HG03196 (cell line): Measurements from ENCODE around the gene RPL18A.
A peak's percentile ranks its signal among the peaks of the same experiment; 100 is the strongest.

ENCODE experiments used
- ATAC-seq: cut with Tn5 transposase; IDR thresholded peaks from one replicate; pipeline ENCODE4 v1.9.1; 2021; ENCODE audit not compliant: unreplicated experiment

The RPL18A gene

DNA sequence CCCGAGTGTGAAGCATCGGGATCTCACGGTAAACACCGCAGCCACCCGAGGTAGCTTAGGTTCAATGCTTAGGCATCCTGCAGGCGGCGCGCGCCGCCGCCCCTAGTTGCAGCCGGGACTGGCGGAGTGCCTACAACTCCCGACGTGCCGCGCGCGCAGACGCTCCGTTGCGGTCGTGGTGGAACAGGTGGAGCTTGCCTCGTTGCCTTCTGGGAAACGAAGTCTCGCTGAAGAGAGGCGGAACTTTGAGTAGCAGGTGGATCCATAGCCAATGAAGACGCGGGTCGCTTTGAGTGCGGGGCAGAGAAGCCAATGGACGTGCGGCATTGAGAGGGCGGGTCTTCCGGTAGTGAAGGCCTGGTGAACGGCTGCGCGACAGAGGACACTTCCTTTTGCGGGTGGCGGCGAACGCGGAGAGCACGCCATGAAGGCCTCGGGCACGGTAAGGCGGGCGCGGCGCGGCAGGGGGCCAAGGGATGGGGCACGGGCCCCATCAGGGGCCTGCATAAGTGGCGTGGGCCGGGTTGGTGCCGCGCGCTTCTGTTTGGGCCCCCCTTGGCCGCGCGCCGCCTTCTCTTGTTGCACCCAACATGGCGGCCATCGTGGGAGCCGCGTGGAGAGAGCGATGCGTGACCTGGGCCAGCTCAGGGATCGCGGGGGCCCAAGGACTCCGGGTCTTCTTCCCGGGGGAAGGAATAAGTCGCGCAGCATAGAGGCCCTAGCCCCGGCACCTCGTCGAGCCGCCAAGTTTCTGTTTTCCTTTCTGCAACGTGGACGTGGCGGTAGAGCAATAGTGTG is at the start of gene RPL18A:
TSS of gene RPL18A (plus strand) at position 378 of the 798 bp plus-strand sequence. CDS start at position 425, 47 bp downstream.
- peak; percentile 89 for ATAC-seq

DNA sequence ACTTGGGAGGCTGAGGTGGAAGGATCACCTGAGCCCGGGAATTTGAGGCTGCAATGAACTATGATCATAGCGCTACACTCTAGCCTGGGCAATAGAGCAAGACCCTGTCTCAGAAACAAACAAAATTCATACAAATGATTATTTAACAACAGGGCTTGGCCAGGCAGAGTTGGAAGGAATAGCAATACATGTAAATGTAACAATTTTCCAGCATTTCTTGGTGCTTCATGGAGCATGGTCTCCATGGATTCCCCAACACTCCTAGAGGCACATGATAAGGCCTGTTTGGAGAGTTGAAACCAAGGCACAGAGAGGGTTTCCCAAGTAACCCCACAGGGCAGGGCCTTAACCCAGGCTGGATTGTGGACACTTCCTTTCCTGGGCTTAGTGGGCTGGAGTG is 48.6 kb upstream of the RPL18A start:
- ATAC-seq: no peak

DNA sequence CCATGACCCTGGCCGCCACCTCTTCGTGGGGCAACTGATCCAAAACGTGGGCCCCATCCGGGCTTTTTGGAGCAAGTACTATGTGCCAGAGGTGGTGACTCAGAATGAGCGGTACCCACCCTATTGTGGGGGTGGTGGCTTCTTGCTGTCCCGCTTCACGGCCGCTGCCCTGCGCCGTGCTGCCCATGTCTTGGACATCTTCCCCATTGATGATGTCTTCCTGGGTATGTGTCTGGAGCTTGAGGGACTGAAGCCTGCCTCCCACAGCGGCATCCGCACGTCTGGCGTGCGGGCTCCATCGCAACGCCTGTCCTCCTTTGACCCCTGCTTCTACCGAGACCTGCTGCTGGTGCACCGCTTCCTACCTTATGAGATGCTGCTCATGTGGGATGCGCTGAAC is 48.0 kb upstream of the RPL18A start:
- no peak for ATAC-seq

DNA sequence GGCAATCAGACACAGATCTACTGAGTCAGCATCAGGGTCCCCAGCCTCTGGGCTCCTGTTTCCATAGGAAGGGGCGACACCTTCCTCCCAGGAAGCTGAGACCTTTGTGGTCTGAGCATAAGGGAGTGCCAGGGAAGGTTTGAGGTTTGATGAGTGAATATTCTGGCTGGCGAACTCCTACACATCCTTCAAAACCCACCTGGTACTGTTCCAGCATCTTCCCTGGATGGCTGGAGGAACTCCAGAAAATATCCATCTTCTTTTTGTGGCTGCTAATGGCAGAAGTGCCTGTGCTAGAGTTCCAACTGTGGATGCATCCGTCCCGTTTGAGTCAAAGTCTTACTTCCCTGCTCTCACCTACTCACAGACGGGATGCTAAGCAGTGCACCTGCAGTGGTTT is 47.6 kb upstream of the RPL18A start:
- ATAC-seq: no peak

- ATAC-seq: no peak
Measured at GRCh38 chr19:17817668-17818363, 41.9 kb upstream of the RPL18A start.

- ATAC-seq: no peak
Measured at GRCh38 chr19:17821190-17821589, 38.5 kb upstream of the RPL18A start, which contains the start of gene INSL3. Gene INSL3 (minus strand): TSS chr19:17821519. CDS start chr19:17821506, 13 bp downstream.

- no peak for ATAC-seq
Measured at GRCh38 chr19:17824339-17824738, 35.4 kb upstream of the RPL18A start.

- ATAC-seq: no peak
Measured at GRCh38 chr19:17826508-17827056, 33.1 kb upstream of the RPL18A start.

DNA sequence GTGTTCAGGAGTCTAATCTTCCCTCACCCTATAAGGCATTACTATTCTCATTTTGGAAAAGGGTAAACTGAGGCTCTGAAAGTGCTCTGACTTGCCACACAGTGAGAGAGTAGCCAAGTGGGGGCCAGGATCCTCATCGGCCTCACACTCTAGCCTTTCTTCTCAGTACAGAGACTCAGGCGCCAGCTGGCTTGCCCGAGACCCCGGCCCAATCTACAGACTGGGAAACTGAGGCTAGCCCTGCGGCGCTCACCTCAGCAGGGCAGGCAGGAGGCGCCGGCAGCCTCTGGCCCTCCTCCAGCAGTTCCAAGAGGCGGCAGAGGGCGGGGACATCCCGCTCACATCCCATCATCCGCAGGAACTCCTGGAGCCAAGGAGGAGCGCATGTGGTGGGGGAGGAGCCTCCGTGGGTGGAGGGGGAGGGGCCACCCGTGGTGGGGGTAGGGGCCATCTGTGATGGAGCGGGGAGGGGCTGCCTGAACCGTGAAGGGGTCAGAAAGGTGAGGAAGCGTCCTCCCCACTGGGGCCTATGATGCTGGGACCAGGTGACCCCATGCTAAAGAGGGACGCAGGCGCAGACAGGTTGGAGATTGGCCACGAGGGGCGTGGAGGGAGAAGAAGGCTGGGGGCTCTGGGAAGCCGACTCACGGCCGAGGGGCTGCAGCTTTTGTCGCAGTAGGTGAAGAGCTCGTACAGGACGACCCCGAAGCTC is 29.7 kb upstream of the RPL18A start:
- no peak for ATAC-seq

DNA sequence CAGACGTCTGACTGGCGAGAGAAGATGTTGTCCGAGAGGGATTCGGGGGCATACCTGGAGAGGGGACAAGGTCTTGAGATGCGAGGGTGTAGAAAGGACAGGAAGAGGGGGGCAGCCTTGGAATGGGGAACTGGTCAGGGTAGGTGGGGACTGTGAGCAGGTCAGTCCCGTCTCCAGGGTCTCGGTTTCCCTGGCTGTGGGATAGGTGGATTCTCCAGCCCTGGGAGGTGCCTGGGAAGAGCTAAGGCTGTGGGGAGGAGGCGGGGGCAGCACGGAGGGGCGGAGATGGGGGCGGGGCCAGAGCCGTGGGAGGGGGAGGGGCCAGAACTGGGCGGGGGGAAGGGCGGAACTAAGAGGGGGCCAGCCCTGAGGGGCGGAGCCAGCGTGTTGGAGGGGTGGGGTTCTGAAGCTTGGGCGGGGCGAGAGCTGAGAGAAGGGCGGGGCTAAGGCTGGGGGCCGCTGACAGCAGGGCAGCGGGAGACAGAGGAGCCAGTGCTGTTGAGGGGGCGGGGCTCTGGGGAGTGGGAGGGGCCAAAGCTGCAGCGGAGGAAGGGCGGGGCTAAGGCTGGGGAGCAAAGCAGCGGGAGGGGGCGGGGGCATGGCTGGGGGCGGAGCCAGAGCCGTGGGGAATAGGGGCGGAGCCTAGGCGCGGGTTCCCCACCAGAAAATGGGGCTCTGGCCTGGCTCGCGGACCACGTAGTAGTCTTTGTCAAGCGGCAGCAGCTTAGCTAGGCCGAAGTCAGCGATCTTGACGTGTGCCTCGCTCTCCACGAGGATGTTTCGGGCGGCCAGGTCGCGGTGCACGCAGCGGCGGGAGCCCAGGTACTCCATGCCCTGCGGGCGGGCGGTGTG is 28.9 kb upstream of the RPL18A start:
- ATAC-seq: no peak

GRCh38 chr19:17831419-17831888 is 28.3 kb upstream of the RPL18A start:
- no peak for ATAC-seq

DNA sequence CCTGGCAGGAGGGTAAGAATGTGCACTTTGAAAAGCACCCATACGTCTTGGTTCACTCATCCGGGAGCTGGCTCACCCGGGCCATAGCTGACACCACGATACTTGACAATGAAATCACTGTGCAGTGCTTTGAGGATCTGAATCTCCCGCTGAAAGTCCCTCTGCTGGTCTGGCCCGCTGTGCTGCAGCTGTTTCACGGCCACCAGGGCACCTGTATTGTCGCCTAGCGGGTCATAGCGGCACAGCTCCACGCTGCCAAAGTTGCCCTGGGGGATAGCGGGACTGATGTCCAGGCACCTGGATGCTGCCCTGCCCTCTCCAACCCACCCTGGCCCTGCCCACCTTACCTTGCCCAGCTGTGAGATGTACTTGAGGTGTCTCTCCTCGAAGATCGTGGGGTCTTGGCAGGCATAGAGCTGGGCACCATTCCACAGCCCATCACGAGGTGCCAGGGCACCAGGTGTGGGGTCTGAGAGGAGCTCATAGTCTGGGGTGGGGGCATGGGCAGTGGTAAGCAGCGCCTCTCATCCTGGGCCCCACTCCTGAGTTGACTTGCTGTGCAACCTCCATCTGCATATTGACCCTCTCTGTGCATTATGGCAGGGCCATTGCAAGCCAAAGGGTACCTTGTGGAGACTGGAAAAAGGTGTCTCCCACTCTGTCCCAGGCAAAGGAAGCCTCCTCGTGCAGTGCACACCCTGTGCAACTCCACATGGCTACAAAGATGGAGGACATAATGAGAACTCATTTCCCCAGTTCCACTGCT is 27.1 kb upstream of the RPL18A start:
- ATAC-seq: no peak

- no peak for ATAC-seq
Measured at GRCh38 chr19:17834350-17835181, 25.1 kb upstream of the RPL18A start.

- no peak for ATAC-seq
Measured at GRCh38 chr19:17835182-17836006, 24.3 kb upstream of the RPL18A start.

GRCh38 chr19:17836530-17836929 is 23.2 kb upstream of the RPL18A start:
- no peak for ATAC-seq

DNA sequence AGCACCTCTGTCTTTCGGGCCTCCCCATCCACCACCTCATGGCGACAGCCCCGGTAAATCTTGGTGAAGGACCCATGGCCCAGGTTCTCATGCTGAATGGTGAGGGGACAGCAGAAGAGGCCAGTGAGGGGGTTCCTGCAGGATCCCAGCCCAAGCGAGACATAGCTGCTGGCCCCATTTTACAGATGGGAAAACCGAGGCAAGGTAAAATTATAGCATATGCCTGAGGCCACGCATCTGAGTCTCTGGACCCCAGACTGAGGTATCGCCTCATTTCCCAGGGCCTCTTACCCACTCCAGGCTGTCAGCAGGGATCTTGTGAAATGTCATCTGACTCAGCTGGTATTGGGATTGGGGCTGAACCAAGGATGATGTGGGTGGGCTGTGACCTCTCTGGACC is 21.7 kb upstream of the RPL18A start:
- ATAC-seq: no peak

DNA sequence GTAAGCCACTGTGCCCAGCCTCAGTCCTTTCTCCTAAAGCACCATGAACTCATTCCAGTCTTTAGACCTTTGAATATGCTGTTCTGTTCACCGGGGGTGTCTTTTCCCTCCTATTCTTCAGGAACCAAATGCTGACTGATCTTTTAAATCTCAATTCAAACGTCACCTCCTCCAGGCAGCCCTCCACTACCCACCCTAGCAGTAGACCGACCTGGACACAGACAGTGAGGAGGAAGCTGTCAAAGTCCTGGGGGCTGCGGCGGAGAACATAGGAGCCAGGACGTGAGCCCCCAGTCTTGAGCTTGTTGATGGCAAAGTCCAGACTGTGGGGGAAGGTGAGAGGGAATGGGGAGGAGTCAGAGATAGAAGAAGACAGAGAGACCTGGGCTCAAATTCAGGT is 19.7 kb upstream of the RPL18A start:
- no peak for ATAC-seq

DNA sequence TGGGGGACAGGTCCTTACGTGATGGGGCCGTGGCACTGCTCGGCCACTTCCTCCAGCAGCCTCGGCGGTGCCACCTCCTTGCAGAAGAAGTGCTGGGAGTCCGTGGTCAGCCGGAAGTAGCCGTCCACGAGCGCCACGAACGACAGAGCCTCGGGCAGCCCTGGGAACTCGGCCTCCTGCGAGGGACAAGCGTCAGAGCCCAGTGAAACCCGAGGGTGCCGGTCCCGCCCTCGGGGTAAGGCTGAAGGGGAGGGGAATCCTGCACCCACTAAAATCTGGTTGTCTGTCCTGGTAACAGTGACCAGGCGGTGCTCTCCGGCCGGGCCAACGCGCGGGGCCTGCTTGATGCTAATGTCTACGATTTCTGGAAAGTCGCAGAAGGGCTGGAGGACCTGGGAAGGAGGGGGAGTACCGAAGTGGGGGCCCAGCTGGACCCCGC is 18.3 kb upstream of the RPL18A start:
- no peak for ATAC-seq
